Vagina (tissue), 2 donors: Measurements from ENCODE around the gene MIA.

Source experiments
- POLR2AphosphoS5 ChIP-seq, 2 donors: sonication (generic); formaldehyde crosslinking; IDR thresholded peaks; one replicate each; pipeline ENCODE4 v1.9.0; 2017; ENCODE audit warnings: antibody characterized with exemption in 2 of 2, mild to moderate bottlenecking in 2 of 2, low read depth in 1 of 2; ENCODE audit not compliant: insufficient read depth in 1 of 2
- TF ChIP-seq, protein P1 (sequence below), 3 experiments: fragments of 450-650 bp in 2 of 3; fragments of 200-600 bp in 1 of 3; sonication (generic) in 1 of 3; IDR thresholded peaks; one replicate each; pipeline ENCODE4 v1.5.1; 2017 to 2019; ENCODE audit warnings: antibody characterized with exemption in 3 of 3, mild to moderate bottlenecking in 2 of 3, moderate library complexity in 2 of 3

DNA sequence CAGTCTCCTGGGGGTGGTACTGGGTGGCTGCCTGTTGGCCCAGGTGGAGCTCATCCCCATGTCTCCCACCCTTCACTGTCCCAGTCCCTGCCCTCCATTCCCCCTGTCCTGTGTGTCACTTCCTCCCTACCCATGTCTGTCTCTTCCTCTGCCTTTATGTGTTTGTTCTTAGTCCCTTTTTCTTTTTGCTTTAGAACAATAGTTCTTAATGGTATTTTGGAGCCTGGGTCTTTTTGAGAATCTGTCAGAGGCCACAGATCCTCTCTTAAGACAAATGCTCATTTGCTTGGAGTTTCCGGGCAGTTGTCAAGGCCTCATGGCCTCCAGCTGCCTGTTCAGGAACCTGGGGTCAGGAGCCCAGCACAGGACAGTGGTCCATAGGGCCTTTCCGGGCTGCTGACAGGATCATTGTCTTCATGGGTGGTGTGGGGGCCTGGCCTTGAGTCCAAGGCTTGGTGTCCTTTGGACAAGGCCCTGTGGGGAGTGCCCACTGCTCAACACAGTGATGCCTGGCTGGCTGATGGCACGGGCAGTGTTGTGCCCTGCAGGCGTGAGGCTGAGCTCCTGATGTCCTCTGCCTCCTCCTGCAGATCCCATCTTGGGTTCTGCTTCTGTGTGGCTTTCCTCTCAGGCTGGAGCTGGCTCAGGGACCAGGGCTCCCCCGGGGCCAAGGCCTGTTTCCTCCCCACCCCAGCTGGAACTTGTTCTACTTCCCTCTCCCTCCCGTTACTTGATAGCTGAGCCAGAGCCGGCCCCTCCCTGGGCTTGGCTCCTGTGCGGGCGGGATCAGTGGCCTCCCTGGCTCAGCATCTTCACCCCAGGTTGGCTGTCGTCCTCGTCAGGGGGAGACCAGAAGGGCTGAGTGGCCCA, 27.2 kb downstream of the MIA start:
- TF ChIP-seq, protein P1, sequence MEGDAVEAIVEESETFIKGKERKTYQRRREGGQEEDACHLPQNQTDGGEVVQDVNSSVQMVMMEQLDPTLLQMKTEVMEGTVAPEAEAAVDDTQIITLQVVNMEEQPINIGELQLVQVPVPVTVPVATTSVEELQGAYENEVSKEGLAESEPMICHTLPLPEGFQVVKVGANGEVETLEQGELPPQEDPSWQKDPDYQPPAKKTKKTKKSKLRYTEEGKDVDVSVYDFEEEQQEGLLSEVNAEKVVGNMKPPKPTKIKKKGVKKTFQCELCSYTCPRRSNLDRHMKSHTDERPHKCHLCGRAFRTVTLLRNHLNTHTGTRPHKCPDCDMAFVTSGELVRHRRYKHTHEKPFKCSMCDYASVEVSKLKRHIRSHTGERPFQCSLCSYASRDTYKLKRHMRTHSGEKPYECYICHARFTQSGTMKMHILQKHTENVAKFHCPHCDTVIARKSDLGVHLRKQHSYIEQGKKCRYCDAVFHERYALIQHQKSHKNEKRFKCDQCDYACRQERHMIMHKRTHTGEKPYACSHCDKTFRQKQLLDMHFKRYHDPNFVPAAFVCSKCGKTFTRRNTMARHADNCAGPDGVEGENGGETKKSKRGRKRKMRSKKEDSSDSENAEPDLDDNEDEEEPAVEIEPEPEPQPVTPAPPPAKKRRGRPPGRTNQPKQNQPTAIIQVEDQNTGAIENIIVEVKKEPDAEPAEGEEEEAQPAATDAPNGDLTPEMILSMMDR (IDR thresholded peaks at IDR 0.05) = no peak
- peak; percentile 9 to 69 for TF ChIP-seq POLR2AphosphoS5 (IDR thresholded peaks at IDR 0.05; ENCODE audit: insufficient read depth in 1 of 2, low read depth in 1 of 2)
